Measurements from ENCODE around the gene ECD. TPM values are rescaled to one million over a fixed set of nuclear protein-coding genes. Genes with fewer than 3 reads are reported as not detected.

The ECD gene
- total RNA-seq, 1 experiment from 2014 or later, result 25.4 TPM

- Histone ChIP-seq H3K4me2 (ENCODE audit: low read length) (no peak overlapping the region), H3K9me2 (ENCODE audit: insufficient read depth) (no peaks in the 10 kb centered on the region), H3K9me3 (ENCODE audit: control insufficient read depth in 1 of 2, insufficient read depth in 1 of 2, low read depth in 1 of 2, low read length in 2 of 2) (no peaks in the 10 kb centered on the region), H2AFZ (ENCODE audit: low read depth, low read length, poor library complexity, severe bottlenecking) (no peak overlapping the region), H3K36me3 (ENCODE audit: control insufficient read depth in 1 of 2, insufficient read depth in 2 of 2, low read length in 2 of 2) (peaks cover 0 to 3% of the 10 kb centered on the region in 2 experiments; a peak in 1 of 4 replicates), H3K27me3 (ENCODE audit: insufficient read depth, low read length) (no peaks in the 10 kb centered on the region), H3K79me2 (ENCODE audit: insufficient read depth, low read length) (no peaks in the 10 kb centered on the region), H3K27ac (ENCODE audit: low read depth, low read length) (no peak overlapping the region), H3K4me3 (replicated peaks in 1 of 2; ENCODE audit: low read depth in 1 of 2, low read length in 2 of 2) (no peak overlapping the region), H4K20me1 (ENCODE audit: insufficient read depth) (no peaks in the 10 kb centered on the region), H3K9ac (ENCODE audit: low read length) (no peak overlapping the region), H3K4me1 (ENCODE audit: control insufficient read depth in 1 of 2, insufficient read depth in 2 of 2, low read length in 2 of 2) (no peaks in the 10 kb centered on the region)
- RAD21 ChIA-PET (ENCODE audit: low non-redundant PET in 1 of 2, low total read pairs in 2 of 2, uncharacterized antibody in 2 of 2, unreplicated experiment in 2 of 2), result no interaction called here
- intact Hi-C loops (cut with micrococcal nuclease), result no loop called here
- BruUV-seq (replicated peaks), result no TSS peak
- POLR2A ChIA-PET, result no interaction called here
- ATAC-seq (no peak), DNase-seq (ENCODE audit: low read depth, low spot score) (no peak)
- CTCF ChIA-PET, result no interaction called here
- TF ChIP-seq POLR2A (IDR thresholded peaks at IDR 0.05; ENCODE audit: borderline replicate concordance, extremely low read depth, insufficient read depth, insufficient read length) (no peak), ELF1 (IDR thresholded peaks at IDR 0.05; ENCODE audit: borderline replicate concordance, low read depth) (no peak), RAD21 (IDR thresholded peaks at IDR 0.05; ENCODE audit: low read depth) (no peak), REST (IDR thresholded peaks at IDR 0.05; ENCODE audit: low read depth) (no peak), TCF7L2 (IDR thresholded peaks at IDR 0.05; ENCODE audit: borderline replicate concordance, extremely low read depth, insufficient read depth, insufficient read length) (no peak), SRF (IDR thresholded peaks at IDR 0.05; ENCODE audit: low read depth) (no peak), MAX (IDR thresholded peaks at IDR 0.05) (no peak), JUND (IDR thresholded peaks at IDR 0.05) (no peak), CBX3 (IDR thresholded peaks at IDR 0.05; ENCODE audit: low read depth) (no peak), SP1 (IDR thresholded peaks at IDR 0.05; ENCODE audit: low read depth) (no peak), EZH2phosphoT487 (IDR thresholded peaks at IDR 0.05; ENCODE audit: borderline replicate concordance) (no peak), ZFX (IDR thresholded peaks at IDR 0.05) (no peak), CTCF (IDR thresholded peaks at IDR 0.05 in 2 of 3, conservative IDR thresholded peaks at IDR 0.05 in 1 of 3; ENCODE audit: borderline replicate concordance in 1 of 3, insufficient read depth in 1 of 3, low read depth in 2 of 3, low read length in 2 of 3) (no peak), POLR2AphosphoS5 (IDR thresholded peaks at IDR 0.05; ENCODE audit: low read depth, low read length) (no peak), ATF3 (IDR thresholded peaks at IDR 0.05) (no peak), ZNF274 (IDR thresholded peaks at IDR 0.05; ENCODE audit: low read depth, low read length) (no peak), FOSL1 (IDR thresholded peaks at IDR 0.05; ENCODE audit: low read depth) (no peak), ZBTB33 (IDR thresholded peaks at IDR 0.05; ENCODE audit: extremely low read depth, insufficient replicate concordance, low read length) (no peak), YY1 (IDR thresholded peaks at IDR 0.05; ENCODE audit: extremely low read depth, insufficient replicate concordance, low read depth, low read length) (no peak), EGR1 (IDR thresholded peaks at IDR 0.05; ENCODE audit: low read depth) (no peak)
Observed at GRCh38 chr10:73183667-73184281, 16.0 kb upstream of the ECD start.

All from HCT116 (cell line).